BJ (cell line): ENCODE measurements around the gene POLR1C. TPM values are rescaled to one million over a fixed set of nuclear protein-coding genes. Genes with fewer than 3 reads are reported as not detected.
A peak's percentile ranks its signal among the peaks of the same experiment; 100 is the strongest.

Source experiments
- CTCF ChIA-PET: fragments of 350-600 bp; formaldehyde crosslinking; extraction: SDS; loops from one replicate; lab custom pipeline; 2021; ENCODE audit warnings: antibody characterized with exemption, inconsistent platforms; lab: Yijun Ruan, JAX
- POLR2A ChIA-PET: fragments of 300-600 bp; sonication (Branson Sonifier 250); formaldehyde crosslinking; extraction: SDS; loops from one replicate; lab custom pipeline; 2021; ENCODE audit warnings: antibody characterized with exemption; lab: Charles Lee
- DNase-seq: peaks from one replicate; pipeline ENCODE4 v3.0.0-alpha.2; 2011; ENCODE audit warnings: low read depth
- H3K27me3 ChIP-seq: 2 replicates; pipeline ENCODE4 v1.6.0; 2011; ENCODE audit warnings: low read length; ENCODE audit not compliant: control insufficient read depth, insufficient read depth
- H3K36me3 ChIP-seq: 2 replicates; pipeline ENCODE4 v1.5.1; 2011; ENCODE audit warnings: low read length; ENCODE audit not compliant: control insufficient read depth, insufficient read depth
- H3K4me3 ChIP-seq: 2 replicates; pipeline ENCODE4 v1.5.1; 2011; ENCODE audit warnings: low read depth, mild to moderate bottlenecking, control low read depth, low read length
- CTCF ChIP-seq: IDR thresholded peaks from 2 replicates; pipeline ENCODE4 v1.5.1; 2011; ENCODE audit warnings: low read depth, mild to moderate bottlenecking, control low read depth, inconsistent platforms, low read length, moderate library complexity; ENCODE audit not compliant: insufficient read depth
- polyA plus RNA-seq: library from polyadenylated mRNA; depleted of rRNA; stranded (reverse); fragments of >200 nt; gene quantifications from 2 replicates; pipeline ENCODE4 v1.2.3, GENCODE V29; 2011

Gene POLR1C
- polyA plus RNA-seq, 1 experiment, result 37.5 TPM

GRCh38 chr6:43469947-43470346 lies 46.9 kb upstream of the POLR1C start:
- no peak overlapping the region for H3K4me3 ChIP-seq
- no peaks in the 10 kb centered on the region for H3K36me3 ChIP-seq
- ChIA-PET CTCF (interaction anchor here (1.0 to 1.1 kb wide), 2 partner anchors 27 to 38 kb away, joined by 3 to 5 read pairs; no protein-coding TSS in a partner anchor), POLR2A (no interaction called here)
- no peak for TF ChIP-seq CTCF
- no peaks in the 10 kb centered on the region for H3K27me3 ChIP-seq
- DNase-seq, result no peak

GRCh38 chr6:43471399-43471798 lies 45.5 kb upstream of the POLR1C start:
- H3K4me3 ChIP-seq, result no peak overlapping the region
- TF ChIP-seq CTCF, result no peak
- POLR2A ChIA-PET, result no interaction called here
- CTCF ChIA-PET, result interaction anchor here (1.0 kb wide), 1 partner anchor 11 kb away, joined by 4 read pairs; no protein-coding TSS in a partner anchor
- no peaks in the 10 kb centered on the region for H3K27me3 ChIP-seq
- no peaks in the 10 kb centered on the region for H3K36me3 ChIP-seq
- no peak for DNase-seq

- CTCF ChIA-PET, result interaction anchor here (1.0 to 1.9 kb wide), 4 partner anchors 12 to 34 kb away, joined by 3 to 5 read pairs (median 4); no protein-coding TSS in a partner anchor
These were observed 44.4 kb upstream of the POLR1C start for GRCh38 chr6:43472515-43472914.

DNA sequence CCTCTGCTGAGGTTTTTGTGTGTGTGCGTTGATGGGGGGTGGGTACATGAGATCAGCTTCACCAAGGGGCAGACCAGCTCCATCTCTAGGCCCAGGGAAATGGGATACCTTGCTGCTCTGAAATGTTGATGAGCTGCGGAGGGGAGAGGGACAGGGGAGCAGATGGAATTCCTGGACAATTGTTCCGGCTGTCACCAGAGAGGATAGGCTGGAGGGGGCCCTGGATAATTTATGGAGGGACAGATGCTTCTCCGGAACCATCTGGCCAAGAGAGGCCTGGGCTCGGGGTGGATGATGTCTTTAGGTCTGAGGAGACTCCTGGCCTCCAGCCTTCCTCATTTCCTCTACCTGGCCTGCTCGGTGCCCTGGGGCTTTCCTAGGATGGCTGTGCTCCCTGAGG lies 41.4 kb upstream of the POLR1C start:
- CTCF ChIA-PET, result interaction anchor here (1.1 kb wide), 1 partner anchor 10 kb away, joined by 3 read pairs; no protein-coding TSS in a partner anchor
- no peak for TF ChIP-seq CTCF
- H3K27me3 ChIP-seq, result no peaks in the 10 kb centered on the region
- DNase-seq, result no peak
- POLR2A ChIA-PET, result no interaction called here
- H3K4me3 ChIP-seq, result no peak overlapping the region
- H3K36me3 ChIP-seq, result no peaks in the 10 kb centered on the region

More at GRCh38 chr6:43472515-43472914, 44.4 kb upstream of the POLR1C start:
- DNase-seq, result no peak
- Histone ChIP-seq H3K36me3 (no peaks in the 10 kb centered on the region), H3K27me3 (no peaks in the 10 kb centered on the region), H3K4me3 (no peak overlapping the region)
- POLR2A ChIA-PET, result no interaction called here
- no peak for TF ChIP-seq CTCF

DNA sequence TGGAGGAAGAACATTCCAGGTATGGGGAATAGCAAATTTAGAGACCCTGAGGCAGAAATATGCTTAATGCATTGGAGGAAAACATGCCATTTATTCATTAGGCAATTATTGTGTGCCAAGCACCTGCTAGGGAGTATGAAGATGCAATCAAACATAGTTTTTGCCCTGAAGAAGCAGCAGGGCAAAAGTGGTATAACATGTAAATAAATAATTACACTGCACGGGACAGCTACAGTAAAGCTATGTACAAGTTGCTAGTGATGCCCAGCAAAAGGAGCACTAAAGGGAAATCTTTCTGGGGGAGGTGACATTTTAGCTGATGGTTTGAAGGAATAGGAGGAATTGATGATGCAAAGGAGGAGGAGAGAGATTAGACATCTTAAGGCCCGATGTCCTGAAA lies 40.1 kb upstream of the POLR1C start:
- CTCF ChIA-PET, result interaction anchor here (0.6 to 2.0 kb wide), 5 partner anchors 17 to 298 kb away, joined by 3 to 5 read pairs (median 4); partner anchors contain the start of gene ZNF318

More for the DNA sequence above, 40.1 kb upstream of the POLR1C start:
- TF ChIP-seq CTCF, result no peak
- no peaks in the 10 kb centered on the region; the same call in 1 of the 2 replicates for H3K36me3 ChIP-seq
- no peak for DNase-seq
- POLR2A ChIA-PET, result interaction anchor here (0.6 to 0.7 kb wide), 2 partner anchors 30 to 468 kb away, joined by 3 to 13 read pairs; no protein-coding TSS in a partner anchor
- peak overlapping the region; percentile 66; the same call in 1 of the 2 replicates for H3K4me3 ChIP-seq
- H3K27me3 ChIP-seq, result no peaks in the 10 kb centered on the region
